ENCODE results near the gene NFIL3.

- TF ChIP-seq CTCF (conservative IDR thresholded peaks at IDR 0.05 in 1 of 2, IDR thresholded peaks at IDR 0.05 in 1 of 2; ENCODE audit: extremely low read depth in 1 of 2, insufficient read depth in 1 of 2, low read depth in 1 of 2, low read length in 2 of 2) = no peak
- no peak for TF ChIP-seq EZH2 (IDR thresholded peaks at IDR 0.05; ENCODE audit: borderline replicate concordance, low read length)
Measured at GRCh38 chr9:91407580-91408318, 15.9 kb downstream of the NFIL3 start.
